Fibroblast of lung (primary cell): ENCODE results near the gene RNGTT. TPM values are rescaled to one million over a fixed set of nuclear protein-coding genes. Genes with fewer than 3 reads are reported as not detected.
A peak's percentile ranks its signal among the peaks of the same experiment; 100 is the strongest.

Experiments
- DNase-seq, 2 donors: peaks; one replicate each; pipeline versions ENCODE4 v3.0.0 to v3.0.0-alpha.2; 2010; ENCODE audit warnings: low read depth in 2 of 2
- H2AFZ ChIP-seq: 2 replicates; pipeline ENCODE4 v1.5.1; 2012; ENCODE audit warnings: low read length, control low read depth, inconsistent platforms
- H3K27ac ChIP-seq: 2 replicates; pipeline ENCODE4 v1.5.1; 2011; ENCODE audit warnings: low read length, control low read depth; ENCODE audit not compliant: insufficient read depth
- H3K27me3 ChIP-seq: 2 replicates; pipeline ENCODE4 v1.5.1; 2011; ENCODE audit warnings: mild to moderate bottlenecking, low read length; ENCODE audit not compliant: control insufficient read depth, insufficient read depth
- H3K36me3 ChIP-seq: 2 replicates; pipeline ENCODE4 v1.5.1; 2011; ENCODE audit warnings: low read length; ENCODE audit not compliant: control insufficient read depth, insufficient read depth
- H3K4me1 ChIP-seq: 2 replicates; pipeline ENCODE4 v1.5.1; 2011; ENCODE audit warnings: low read length; ENCODE audit not compliant: control insufficient read depth, insufficient read depth; ENCODE audit errors: extremely low read depth
- H3K4me2 ChIP-seq: 2 replicates; pipeline ENCODE4 v1.5.1; 2011; ENCODE audit warnings: low read length, control low read depth; ENCODE audit not compliant: insufficient read depth; ENCODE audit errors: extremely low read depth
- H3K4me3 ChIP-seq, 4 experiments: fragments of 200-600 bp in 1 of 4; sonication (generic) in 1 of 4; replicated peaks in 1 of 4; 2 replicates each; pipeline ENCODE4 v1.5.1; 2011 to 2016; ENCODE audit warnings: low read length in 4 of 4, low read depth in 3 of 4, mild to moderate bottlenecking in 3 of 4, control low read depth in 2 of 4, inconsistent platforms in 1 of 4, mixed read lengths in 1 of 4; ENCODE audit not compliant: insufficient read depth in 1 of 4; ENCODE audit errors: control extremely low read depth in 1 of 4
- H3K79me2 ChIP-seq: 2 replicates; pipeline ENCODE4 v1.5.1; 2012; ENCODE audit warnings: mild to moderate bottlenecking, low read length, inconsistent platforms; ENCODE audit not compliant: control insufficient read depth, insufficient read depth
- H3K9ac ChIP-seq: 2 replicates; pipeline ENCODE4 v1.5.1; 2011; ENCODE audit warnings: mild to moderate bottlenecking, low read length, control low read depth; ENCODE audit not compliant: insufficient read depth
- H3K9me3 ChIP-seq: 2 replicates; pipeline ENCODE4 v1.5.1; 2012; ENCODE audit warnings: low read depth, low read length; ENCODE audit not compliant: control insufficient read depth, insufficient read depth
- H4K20me1 ChIP-seq: 2 replicates; pipeline ENCODE4 v1.5.1; 2011; ENCODE audit warnings: low read length; ENCODE audit not compliant: control insufficient read depth, insufficient read depth; ENCODE audit errors: extremely low read depth
- CTCF ChIP-seq, 2 donors: IDR thresholded peaks in 1 of 2; conservative IDR thresholded peaks in 1 of 2; 1 replicate in 1 of 2; 2 replicates in 1 of 2; pipeline ENCODE4 v1.5.1; 2011 to 2012; ENCODE audit warnings: low read length in 2 of 2, control low read depth in 1 of 2, inconsistent platforms in 1 of 2, low read depth in 1 of 2, mild to moderate bottlenecking in 1 of 2
- EZH2 ChIP-seq: IDR thresholded peaks from 2 replicates; pipeline ENCODE4 v1.5.1; 2012; ENCODE audit warnings: low read length, control low read depth, mild to moderate bottlenecking; ENCODE audit errors: missing control alignments
- polyA plus RNA-seq, 2 donors: library from polyadenylated mRNA; depleted of rRNA in 1 of 2; stranded (reverse) in 1 of 2; unstranded in 1 of 2; fragments of >200 nt; gene quantifications; 2 replicates each; pipeline ENCODE4 v1.2.1, GENCODE V29; 2011 to 2012; ENCODE audit warnings: missing spikeins in 1 of 2
- total RNA-seq: library from RNA; depleted of rRNA; stranded (reverse); fragments of >200 nt; gene quantifications from 2 replicates; pipeline ENCODE4 v1.2.1, GENCODE V29; 2014

Gene RNGTT
- total and polyA plus RNA-seq, 2 donors (not counting 1 experiment from before 2014, with no cell fraction given), result 10.7 to 12.7 TPM

GRCh38 chr6:88916615-88917208 is 46.7 kb downstream of the RNGTT start:
- H3K4me2 ChIP-seq, result no peak overlapping the region
- no peaks in the 10 kb centered on the region for H3K36me3 ChIP-seq
- no peaks in the 10 kb centered on the region for H3K9me3 ChIP-seq
- H3K27me3 ChIP-seq, result no peaks in the 10 kb centered on the region
- DNase-seq, result no peak
- no peak overlapping the region for H3K27ac ChIP-seq
- TF ChIP-seq CTCF (conservative IDR thresholded peaks at IDR 0.05 in 1 of 2, IDR thresholded peaks at IDR 0.05 in 1 of 2; ENCODE audit: low read depth in 1 of 2, low read length in 2 of 2) (no peak), EZH2 (no peak)
- H3K9ac ChIP-seq, result no peak overlapping the region
- H3K4me3 ChIP-seq, result no peak overlapping the region
- no peaks in the 10 kb centered on the region for H4K20me1 ChIP-seq
- H2AFZ ChIP-seq, result no peak overlapping the region
- no peaks in the 10 kb centered on the region for H3K79me2 ChIP-seq
- no peaks in the 10 kb centered on the region for H3K4me1 ChIP-seq

GRCh38 chr6:88914895-88915598 is 48.4 kb downstream of the RNGTT start:
- Histone ChIP-seq H3K79me2 (no peaks in the 10 kb centered on the region), H3K27me3 (no peaks in the 10 kb centered on the region), H3K9me3 (no peaks in the 10 kb centered on the region), H3K4me1 (no peaks in the 10 kb centered on the region), H3K4me3 (no peak overlapping the region), H3K4me2 (no peak overlapping the region), H3K27ac (no peak overlapping the region), H2AFZ (no peak overlapping the region), H3K9ac (no peak overlapping the region), H4K20me1 (no peaks in the 10 kb centered on the region), H3K36me3 (no peaks in the 10 kb centered on the region)
- TF ChIP-seq EZH2 (no peak), CTCF (conservative IDR thresholded peaks at IDR 0.05 in 1 of 2, IDR thresholded peaks at IDR 0.05 in 1 of 2; ENCODE audit: low read depth in 1 of 2, low read length in 2 of 2) (no peak)
- peak in 1 of 2 donors; percentile 39 for DNase-seq

GRCh38 chr6:88914180-88914579 is 49.2 kb downstream of the RNGTT start:
- H3K79me2 ChIP-seq, result no peaks in the 10 kb centered on the region
- H3K4me2 ChIP-seq, result no peak overlapping the region
- no peaks in the 10 kb centered on the region for H3K36me3 ChIP-seq
- H4K20me1 ChIP-seq, result no peaks in the 10 kb centered on the region
- no peak overlapping the region for H3K4me3 ChIP-seq
- H2AFZ ChIP-seq, result no peak overlapping the region
- H3K9ac ChIP-seq, result no peak overlapping the region
- no peaks in the 10 kb centered on the region for H3K4me1 ChIP-seq
- H3K27me3 ChIP-seq, result no peaks in the 10 kb centered on the region
- H3K9me3 ChIP-seq, result no peaks in the 10 kb centered on the region
- no peak overlapping the region for H3K27ac ChIP-seq
- TF ChIP-seq CTCF (conservative IDR thresholded peaks at IDR 0.05 in 1 of 2, IDR thresholded peaks at IDR 0.05 in 1 of 2; ENCODE audit: low read depth in 1 of 2, low read length in 2 of 2) (no peak), EZH2 (no peak)
- peak; percentile 11 to 20 for DNase-seq
